NCI-H524 (cell line): ENCODE data around the gene SP2.
"Not testable (repeated sequence)": the region's sequence is repeated elsewhere in the genome, so short reads cannot be mapped to it uniquely, and the experiment has no call there.

Experiments
- DNase-seq, 2 experiments: peaks; one replicate each; lab custom pipeline; 2025; lab: John Stamatoyannopoulos, UW

The SP2 gene

DNA sequence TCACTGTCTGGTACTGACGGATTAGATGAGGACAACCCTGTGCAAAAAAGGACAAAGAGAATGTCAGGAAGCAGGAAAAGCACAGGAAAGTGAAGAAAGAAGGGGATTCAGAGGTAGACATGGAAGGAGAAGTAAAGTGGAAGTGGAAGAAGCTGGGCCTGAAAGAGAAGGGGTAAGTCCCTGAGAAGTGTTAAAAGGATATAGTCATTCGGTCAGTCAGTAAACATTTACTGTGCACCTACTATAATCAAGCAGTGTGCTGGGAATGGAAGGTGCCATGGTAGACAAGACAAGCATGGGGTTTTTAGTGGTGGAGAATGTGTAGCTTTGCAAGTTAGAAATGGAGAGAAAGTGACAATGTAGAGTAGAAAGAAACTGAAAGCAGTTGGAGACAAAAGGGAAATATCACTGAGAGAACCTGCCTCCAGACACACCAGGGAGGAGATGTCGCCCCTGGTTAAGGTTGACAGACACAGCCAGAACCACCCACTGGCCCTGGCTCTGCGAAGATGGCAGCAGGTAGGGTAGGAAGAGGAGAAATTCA, 4.4 kb upstream of the SP2 start:
- no peak for DNase-seq

DNA sequence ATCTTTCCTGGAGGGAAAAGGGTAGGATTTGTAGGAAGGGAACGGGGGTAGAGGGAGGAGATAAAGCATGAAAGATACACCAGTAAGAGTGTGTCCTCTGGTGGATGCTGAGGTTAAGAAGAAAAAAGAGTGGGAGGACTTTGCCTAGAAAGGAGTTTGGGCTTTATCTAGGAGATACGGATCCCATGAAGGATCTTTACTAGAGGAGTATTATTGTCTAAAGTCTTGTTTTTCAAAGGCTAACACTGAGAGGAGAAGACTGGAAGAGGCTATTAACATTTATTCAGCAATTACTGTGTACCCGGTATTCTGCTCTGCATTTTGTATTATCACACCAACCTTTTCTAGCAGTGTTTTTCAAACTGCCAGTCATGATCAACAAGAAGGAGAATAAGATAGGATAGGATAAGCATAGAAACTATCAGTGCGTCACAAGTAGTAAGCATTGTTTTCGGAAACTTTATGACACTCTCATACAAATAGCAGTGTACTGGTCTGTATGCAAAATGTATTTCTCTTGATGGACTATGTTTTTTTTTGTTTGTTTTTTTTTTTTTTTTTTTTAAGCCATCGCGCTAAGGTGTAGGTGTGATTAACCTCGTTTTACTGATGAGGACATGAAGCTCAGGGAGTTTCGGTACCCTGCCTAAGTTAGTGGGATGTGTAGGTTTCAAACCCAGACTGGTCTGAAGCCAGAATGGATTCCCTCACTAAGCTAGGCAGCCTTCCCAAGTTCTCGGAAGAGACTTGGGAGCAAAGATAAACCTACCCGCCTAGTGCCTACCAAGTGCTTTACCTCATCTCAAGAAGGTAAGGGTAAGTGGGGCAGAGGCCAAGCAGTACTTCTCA, 1.3 kb upstream of the SP2 start:
- no peak for DNase-seq

DNA sequence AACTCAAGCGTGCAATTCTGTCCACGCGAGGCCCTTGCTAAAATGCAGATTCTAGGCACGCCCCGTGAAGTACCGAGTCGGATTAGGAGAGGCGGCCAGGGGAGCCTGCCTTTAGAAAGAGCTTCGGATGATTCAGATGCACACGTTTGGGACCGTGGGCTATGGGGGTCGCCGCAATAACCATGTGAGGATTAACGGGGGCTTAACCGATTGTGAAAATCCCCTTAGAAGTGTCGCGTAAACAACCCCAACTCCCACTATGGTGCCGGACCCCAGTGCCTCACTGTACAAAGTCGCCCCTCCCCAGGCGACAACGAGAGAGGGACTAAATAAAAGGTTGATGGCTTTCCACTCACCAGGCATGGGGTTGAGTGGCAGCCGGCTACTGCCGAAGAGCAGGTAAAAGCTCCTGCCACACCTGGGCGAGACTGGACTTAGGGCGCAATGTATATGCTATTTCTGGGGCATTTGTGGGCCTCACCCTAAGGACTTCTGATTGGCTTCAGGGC, 635 bp upstream of the SP2 start:
- DNase-seq: peak in 1 of 2 experiments; percentile 46

DNA sequence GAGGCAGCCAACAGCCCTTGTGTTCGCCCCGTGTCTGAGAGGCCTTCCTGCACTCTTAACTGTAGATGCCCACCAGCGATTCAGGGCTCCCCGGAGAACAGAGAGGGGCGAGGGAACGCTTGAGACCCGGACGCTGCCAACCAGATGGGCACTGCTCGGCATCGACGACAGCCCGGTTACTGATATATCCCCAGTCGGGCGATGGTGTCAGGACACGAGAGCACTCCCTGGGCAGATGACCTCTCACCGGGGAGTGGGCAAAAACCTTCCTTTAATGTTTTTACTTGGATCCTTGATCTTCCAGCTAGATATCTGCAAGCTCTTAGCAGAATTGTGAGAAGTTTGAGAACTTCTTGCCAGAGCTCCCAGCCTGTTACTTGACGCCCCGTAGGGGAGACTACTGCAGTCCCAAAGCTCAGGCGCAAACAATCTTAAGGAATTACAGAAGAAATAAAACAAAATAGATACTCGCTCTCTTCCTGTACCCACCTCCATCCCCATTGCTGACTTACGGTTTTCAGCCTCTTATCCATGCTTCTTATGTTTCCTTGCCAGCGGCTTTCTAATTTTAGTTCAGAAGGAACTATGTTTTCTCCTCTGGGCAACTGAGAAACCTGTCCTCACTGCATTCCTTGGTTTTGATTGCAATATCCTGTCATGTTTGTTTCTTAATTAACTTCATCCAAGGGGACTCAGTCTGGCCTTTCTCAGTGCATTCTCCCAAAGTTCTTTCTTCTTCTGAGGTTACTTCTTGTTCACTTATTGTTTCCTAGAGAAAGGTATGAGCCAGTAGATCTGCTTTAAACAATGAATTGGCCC, 845 bp downstream of the SP2 start:
- DNase-seq: peak in 1 of 2 experiments; percentile 62

DNA sequence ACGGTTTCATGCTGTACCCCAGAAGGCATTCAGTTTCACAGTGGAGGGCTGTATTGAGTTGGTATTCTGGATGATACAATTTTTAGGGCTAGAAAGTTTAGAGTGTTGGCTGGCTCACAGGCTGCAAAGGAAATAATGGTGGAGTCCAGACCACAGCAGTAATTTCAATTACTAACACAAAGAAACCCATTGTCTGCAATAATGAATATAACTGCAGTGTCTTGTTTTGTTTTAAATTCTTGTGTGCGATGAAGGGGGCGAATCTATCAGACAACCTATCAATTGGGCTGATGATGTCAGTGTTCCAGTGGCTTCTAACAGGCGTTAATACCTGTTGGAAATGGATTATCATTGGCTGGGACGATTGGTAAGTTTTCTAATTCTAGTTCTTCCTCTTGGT, 1.5 kb downstream of the SP2 start:
- no peak for DNase-seq

DNA sequence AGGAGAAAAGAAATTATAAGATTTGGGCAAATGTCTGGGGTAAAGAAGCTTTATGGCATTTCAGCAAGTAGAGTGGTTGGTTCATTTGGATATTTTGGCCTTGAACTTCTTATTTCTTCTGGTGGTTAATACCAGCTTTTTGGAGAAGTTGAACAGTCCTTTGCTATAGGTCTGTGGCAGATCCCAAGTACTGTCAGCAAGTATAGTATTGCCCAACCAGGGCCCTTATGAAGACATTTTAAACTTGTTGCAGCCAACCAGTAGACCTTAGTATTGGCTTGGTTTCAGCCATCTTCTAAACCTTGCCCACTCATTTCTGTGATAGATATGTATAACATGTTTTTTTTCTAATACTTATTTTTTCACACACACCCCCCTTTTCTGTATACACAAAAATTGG, 2.2 kb downstream of the SP2 start:
- DNase-seq: no peak

DNA sequence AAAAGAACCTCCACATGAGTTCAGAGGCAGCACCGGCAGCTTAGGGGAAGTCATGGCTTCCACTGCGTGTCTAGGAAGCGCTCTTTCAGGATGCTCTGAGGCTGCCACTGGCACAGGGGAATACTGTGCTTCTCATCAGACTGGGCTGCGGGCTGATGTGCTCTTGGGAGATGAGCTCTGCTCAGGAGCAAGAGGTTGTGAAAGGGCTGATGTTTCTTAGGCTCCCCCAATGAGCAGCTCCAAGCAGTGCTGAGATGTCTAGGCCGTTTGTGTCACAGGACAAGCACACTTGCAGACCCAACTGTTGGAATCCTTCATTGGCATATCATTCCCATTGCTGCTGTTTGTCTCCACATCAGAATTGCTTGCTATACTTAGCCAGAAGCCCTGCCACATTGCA, 3.6 kb downstream of the SP2 start:
- no peak for DNase-seq

DNA sequence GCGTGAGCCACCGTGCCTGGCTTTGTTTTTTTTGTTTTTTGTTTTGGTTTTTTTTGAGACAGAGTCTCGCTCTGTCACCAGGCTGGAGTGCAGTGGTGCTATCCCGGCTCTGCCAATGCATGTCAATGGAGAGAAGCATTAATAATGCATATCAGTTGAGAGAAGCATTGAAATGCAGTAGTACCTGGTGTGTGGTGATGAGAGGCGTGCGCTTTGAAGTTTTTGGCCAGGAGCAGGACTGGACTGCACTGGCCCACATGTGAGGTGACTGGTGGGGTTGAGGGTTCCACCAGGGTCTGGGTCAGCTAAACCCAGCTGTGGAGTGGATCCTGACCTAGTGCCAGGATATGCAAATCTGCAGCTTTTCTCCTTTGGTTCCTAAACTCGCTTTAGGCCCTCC, 5.4 kb downstream of the SP2 start:
- DNase-seq: no peak

DNA sequence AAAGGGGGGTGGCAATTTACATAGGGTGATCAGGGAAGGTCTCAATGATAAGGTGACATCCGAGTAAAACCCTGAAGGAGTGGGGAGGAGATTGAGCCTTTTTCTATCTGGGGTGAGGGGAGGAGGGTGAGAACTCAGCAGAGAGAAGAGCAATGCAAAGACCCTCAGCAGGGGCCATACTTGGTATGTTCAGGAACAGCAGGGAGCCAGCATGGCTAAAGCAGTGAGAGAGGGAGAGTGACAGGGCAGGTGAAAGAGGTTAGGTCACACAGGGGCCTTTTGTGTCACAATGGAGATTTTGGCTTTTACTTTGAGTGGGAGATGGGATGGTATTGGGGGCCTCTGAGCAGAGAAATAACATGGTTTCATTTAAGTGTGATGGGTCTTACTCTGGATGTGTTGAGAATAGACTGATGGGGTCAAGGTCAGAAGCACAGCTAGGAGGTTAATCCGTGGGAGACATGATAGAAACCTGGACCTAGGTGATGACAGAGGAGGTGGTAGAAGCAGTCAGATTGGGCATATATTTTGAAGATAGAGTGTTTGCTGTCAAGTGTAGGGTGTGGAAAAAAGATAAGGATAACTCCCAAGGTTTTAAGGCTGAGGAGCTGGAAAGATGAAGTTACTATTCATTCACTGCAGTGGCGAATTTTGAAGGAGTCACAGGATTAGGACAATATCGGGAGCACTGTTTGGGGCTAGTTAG, 6.2 kb downstream of the SP2 start:
- DNase-seq: no peak

DNA sequence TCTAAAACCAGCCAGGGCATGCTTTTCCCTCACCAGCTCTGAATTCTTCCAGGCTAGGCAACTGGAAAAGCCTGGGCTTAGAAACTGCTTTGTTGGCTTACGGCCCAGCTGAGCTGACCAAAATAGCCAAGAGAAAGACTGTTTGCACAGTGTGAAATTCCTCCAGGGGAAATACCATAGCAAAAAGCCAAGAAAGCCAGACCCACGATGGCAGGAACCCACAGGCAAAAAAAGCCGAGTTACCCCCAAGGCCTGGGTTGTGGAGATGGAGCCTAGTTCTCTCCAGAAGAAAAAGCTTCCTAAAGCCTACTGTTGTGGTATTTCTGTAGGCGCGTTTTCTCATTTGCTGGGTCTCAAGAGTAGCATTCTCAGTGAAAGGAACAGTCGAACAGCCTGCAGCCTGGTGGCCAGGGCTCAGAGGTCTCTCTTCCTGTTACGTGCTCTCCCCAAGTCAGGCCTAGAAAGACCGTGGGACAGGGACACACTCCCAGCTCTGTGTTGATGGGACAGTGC, 9.2 kb downstream of the SP2 start:
- no peak for DNase-seq

DNA sequence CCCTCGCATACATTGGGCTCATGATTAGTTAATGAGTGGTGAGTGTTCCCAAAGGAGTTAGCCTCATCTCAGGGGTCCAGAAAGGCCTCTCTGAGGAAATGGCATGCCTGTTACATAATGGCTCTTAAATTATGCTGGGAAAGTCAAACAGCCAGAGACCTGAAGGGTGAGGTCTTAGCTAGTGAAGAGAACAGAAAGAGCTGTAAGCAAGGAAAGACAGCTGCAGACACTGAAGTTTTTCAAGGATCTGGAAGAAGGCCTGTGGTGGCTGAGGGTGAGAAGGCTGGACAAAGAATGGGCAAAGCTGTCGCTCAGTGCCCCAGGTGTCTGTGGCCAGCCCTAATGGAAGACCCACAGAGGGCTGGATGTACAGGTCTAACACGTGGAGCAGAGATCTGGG, 10.4 kb downstream of the SP2 start:
- no peak for DNase-seq

DNA sequence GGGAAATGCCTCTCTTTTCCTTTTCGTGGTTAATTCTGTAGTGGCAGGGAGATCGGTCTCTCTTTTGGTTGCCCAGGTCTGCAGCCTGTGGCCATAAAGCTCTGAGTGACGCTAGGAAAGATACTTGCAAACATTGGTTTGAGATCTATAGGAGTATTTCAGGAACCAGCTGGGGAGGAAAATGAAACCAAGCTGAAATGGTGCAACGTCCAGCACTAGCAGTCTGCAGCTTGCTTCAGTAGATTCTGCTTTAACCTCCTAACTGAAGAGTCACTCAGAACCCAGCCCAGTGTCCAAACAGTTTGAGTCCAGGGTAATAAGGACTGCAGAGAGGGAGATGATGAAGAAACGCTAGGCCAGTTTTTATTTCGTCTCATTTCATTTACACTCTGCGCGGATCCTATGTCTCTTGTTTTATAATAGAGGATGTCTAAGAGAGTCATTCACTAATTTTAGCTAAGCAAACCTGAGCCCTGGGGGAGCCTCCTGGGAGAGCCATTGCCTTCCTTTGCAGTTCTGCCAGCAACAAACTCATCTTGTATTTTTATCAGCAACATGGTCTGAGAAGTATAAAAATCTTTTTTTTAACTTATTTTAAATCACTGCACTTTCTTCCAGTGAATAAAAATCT, 12.0 kb downstream of the SP2 start:
- DNase-seq: no peak

DNA sequence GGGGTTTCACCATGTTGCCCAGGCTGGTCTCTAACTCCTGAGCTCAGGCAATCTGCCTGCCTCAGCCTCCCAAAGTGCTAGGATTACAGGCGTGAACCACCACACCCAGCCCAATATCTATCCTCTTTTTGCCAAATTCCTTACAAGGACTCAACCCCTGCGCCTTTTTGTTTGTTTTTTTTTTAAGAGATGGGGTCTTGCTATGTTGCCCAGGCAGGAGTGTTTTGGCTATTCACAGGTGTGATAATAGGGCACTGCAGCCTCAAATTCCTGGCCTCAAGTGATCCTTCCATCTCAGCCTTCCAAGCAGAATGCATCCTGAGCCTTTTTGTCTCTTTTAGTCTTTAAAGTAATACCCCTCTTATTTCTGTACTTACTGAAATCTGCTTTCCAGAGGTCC, 17.0 kb downstream of the SP2 start:
- no peak for DNase-seq

DNA sequence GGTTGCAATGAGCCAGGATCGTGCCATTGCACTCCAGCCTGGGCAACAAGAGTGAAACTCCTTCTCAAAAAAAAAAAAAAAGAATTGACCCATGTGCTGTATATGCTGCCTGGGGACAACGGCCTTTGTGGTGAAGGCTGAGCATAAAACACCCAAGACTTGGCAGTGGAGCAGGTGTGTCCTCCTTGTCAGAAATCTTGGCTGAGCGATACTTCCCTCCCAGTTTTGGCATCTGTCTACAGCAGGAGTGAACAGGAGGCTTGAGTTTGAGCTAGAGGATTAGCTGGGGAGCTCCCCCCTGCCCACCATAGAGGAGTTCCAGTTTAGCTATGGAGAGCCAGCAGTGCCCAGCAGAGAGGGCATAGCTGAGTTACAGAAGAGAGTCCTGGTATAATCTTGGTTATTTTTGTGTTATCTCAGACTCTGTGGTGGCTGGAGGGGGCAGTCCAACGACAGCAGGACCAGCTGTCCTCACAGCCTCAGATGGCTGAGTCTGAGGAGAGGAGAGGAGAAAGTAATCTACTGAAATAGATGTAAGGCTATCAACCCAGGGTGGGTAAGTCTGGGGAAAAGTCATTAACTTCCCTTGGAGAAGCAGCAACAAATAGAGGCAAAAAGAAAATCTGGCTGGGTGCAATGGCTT, 18.4 kb downstream of the SP2 start:
- peak; percentile 68 to 71 for DNase-seq

DNA sequence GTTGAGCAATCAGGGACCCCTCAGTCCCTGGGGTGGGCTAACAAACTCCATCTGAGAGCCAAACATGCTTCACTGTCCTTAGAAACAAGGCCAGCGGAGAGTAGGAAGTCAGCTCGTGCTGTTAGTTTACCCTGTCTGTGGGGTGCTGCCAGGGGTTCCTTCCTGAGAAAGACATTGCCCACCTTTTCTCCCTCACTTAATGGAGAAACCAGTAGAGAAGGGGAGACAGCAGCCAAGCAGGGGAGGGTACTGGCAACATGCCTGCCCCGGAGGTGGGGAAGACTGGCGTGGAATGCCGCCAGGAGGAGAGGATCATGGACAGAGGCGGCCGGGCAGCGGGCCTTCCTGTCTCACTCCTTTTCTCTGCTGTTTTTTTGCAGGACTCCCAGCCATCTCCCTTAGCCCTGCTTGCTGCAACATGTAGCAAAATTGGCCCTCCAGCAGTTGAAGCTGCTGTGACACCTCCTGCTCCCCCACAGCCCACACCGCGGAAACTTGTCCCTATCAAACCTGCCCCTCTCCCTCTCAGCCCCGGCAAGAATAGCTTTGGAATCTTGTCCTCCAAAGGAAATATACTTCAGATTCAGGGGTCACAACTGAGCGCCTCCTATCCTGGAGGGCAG, 19.9 kb downstream of the SP2 start:
- DNase-seq: no peak

DNA sequence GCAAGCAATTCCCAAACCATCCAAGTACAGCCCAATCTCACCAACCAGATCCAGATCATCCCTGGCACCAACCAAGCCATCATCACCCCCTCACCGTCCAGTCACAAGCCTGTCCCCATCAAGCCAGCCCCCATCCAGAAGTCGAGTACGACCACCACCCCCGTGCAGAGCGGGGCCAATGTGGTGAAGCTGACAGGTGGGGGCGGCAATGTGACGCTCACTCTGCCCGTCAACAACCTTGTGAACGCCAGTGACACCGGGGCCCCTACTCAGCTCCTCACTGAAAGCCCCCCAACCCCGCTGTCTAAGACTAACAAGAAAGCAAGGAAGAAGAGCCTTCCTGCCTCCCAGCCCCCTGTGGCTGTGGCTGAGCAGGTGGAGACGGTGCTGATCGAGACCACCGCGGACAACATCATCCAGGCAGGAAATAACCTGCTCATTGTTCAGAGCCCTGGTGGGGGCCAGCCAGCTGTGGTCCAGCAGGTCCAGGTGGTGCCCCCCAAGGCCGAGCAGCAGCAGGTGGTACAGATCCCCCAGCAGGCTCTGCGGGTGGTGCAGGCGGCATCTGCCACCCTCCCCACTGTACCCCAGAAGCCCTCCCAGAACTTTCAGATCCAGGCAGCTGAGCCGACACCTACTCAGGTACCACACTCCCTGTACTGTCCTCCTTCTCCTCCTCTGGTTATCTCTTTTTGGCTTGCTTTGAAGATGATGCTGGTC, 20.6 kb downstream of the SP2 start:
- DNase-seq: no peak

DNA sequence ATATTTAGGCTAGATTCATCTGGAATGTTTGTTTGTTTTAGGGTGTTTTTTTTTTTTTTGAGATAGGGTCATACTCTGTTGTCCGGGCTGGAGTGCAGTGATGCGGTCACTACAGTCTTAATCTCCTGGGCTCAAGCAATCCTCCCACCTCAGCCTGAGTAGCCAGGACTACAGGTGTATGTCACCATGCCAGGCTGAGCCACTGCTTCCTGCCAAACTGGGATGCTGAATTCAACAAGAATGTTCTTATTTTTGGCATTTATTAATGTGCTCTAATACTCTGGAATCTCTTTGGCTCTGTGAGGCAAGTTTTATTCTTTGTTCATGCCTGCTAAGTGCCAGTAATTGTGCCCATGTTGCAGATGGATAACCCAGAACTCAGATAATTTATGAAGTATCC, 21.5 kb downstream of the SP2 start:
- no peak for DNase-seq

DNA sequence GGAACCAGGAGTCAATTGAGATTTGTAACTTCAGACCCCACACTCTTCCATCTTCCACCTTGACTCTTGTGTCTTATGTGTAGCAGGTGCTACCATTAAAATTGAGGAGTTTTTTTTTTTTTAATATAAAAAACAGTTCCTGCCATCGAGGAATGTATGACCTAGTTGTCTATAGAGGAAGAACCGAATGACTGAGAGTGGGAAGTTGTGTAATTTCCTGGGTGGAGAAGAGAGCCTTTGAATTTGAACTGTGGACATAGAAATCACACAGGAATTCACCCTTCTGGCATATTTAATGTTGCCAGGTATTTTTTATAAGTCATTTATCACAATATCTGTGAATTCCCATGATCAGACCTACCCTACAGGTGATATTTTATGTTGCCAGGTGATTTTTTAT, 22.0 kb downstream of the SP2 start:
- DNase-seq: no peak

DNA sequence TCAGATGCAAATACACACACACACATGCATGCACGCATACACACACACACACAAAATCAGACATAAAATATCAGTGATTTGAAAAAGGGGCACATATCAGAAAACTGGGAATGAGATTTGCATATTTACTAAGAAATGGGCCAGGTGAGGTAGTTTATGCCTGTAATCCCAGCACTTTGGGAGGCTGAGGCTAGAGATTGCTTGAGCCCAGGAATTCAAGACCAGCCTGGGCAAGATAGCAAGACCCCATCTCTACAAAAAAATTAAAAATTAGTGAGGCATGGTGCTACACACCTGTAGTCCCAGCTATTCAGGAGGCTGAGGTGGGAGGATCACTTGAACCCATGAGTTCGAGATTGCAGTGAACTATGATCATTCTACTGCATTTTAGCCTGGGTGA, 23.0 kb downstream of the SP2 start:
- DNase-seq: no peak

DNA sequence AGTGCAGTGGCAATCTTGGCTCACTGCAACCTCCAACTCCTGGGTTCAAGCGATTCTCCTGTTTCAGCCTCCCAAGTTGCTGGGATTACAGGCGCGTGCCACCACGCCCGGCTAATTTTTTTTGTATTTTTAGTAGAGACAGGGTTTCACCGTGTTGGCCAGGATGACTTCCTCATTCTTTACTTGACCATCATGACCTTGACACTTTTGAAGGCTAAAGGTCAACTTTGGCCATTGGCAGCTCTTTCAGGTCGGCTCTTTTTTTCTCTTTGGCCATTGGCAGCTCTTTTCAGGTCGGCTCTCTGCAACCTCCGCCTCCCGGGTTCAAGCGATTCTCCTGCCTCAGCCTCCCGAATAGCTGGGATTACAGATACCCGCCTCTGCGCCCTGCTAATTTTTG, 23.9 kb downstream of the SP2 start:
- not testable (repeated sequence) for DNase-seq
